Peyer's patch (tissue), 4 donors: ENCODE results near the gene RDH16.

Experiments
- CTCF ChIP-seq, 6 experiments: fragments of 450-650 bp in 4 of 6; fragments of 200-600 bp in 2 of 6; sonication (generic) in 1 of 6; IDR thresholded peaks; one replicate each; pipeline ENCODE4 v1.5.1; 2017 to 2019; ENCODE audit warnings: antibody characterized with exemption in 6 of 6, mild to moderate bottlenecking in 3 of 6, moderate library complexity in 1 of 6
- POLR2A ChIP-seq, 2 donors: fragments of 450-650 bp; IDR thresholded peaks; one replicate each; pipeline ENCODE4 v1.5.1; 2017; ENCODE audit warnings: antibody characterized with exemption in 2 of 2, mild to moderate bottlenecking in 2 of 2, moderate library complexity in 2 of 2

DNA sequence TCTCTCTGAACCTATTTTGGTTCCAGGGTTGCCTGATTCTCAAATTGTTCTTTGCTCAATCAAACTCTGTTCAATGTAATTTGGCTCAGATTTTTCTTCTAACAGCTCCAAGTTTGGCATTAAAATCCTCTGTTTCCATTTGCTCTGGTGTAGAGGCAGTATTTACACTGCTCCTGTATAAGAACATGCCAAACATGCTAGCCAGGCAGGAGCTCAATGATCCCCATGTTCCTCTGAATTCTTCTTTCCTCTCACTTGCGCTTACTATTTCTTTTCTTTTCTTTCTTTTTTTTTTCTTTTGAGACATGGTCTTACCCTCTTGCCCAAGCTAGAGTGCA is 40.4 kb downstream of the RDH16 start:
- no peak for TF ChIP-seq CTCF (IDR thresholded peaks at IDR 0.05)
- TF ChIP-seq POLR2A (IDR thresholded peaks at IDR 0.05) = no peak
